GM12801 (cell line): ENCODE data around the gene EYA3.

Experiments used
- TF ChIP-seq, protein P1 (sequence below): IDR thresholded peaks from one replicate; pipeline ENCODE4 v1.5.1; 2011; ENCODE audit warnings: control low read depth; ENCODE audit not compliant: insufficient read length; ENCODE audit errors: extremely low read depth

EYA3 gene

DNA sequence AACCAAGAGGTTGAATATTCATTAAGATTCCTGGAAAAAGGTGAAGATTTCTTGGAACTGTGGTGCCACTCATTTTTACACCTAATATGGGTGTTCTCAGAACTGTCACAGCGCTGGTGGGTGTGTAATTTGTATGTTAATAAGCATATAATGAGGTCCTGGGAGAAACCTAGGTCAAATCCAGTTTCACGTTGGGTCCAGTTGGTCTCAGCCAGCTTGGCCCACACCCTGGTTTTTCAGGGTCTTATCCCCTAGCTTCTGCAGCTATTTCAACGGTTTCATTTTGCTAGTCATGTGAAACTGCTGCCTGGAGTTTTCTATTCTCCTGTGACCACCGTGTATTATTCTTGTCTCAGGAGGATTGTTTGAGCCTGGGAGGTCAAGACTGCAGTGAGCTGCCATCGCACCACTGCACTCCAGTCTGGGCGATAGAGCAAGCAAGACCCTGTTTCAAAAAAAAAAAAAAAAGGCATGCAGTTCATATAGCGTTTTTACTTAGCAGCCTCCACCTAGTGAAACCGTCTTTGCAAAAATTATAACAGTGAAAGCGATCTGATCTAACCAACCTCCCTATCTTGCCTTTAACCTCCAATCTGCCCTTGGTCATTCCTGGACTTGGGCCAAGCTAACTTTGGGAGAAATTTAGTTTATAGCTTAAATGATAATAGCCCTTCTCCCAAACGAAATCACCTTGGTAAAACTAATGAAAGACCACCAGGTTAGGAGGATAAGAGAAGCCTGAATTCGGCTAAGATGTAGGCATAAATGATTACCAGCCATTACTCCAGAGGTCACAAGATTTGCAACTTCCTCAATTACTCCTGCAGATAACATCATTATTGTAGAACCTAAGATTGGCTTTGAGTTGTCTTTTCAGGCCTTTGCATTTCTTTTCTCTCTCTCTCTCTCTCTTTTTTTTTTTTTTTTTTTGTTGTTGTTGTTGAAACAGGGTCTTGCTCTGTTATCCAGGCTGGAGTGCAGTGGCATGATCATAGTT lies 44.1 kb upstream of the EYA3 start:
- TF ChIP-seq, protein P1, sequence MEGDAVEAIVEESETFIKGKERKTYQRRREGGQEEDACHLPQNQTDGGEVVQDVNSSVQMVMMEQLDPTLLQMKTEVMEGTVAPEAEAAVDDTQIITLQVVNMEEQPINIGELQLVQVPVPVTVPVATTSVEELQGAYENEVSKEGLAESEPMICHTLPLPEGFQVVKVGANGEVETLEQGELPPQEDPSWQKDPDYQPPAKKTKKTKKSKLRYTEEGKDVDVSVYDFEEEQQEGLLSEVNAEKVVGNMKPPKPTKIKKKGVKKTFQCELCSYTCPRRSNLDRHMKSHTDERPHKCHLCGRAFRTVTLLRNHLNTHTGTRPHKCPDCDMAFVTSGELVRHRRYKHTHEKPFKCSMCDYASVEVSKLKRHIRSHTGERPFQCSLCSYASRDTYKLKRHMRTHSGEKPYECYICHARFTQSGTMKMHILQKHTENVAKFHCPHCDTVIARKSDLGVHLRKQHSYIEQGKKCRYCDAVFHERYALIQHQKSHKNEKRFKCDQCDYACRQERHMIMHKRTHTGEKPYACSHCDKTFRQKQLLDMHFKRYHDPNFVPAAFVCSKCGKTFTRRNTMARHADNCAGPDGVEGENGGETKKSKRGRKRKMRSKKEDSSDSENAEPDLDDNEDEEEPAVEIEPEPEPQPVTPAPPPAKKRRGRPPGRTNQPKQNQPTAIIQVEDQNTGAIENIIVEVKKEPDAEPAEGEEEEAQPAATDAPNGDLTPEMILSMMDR: no peak

GRCh38 chr1:28130901-28131300 lies 42.5 kb upstream of the EYA3 start:
- TF ChIP-seq, protein P1: no peak

- TF ChIP-seq, protein P1: no peak
These were observed 40.7 kb upstream of the EYA3 start for GRCh38 chr1:28129150-28129549.

DNA sequence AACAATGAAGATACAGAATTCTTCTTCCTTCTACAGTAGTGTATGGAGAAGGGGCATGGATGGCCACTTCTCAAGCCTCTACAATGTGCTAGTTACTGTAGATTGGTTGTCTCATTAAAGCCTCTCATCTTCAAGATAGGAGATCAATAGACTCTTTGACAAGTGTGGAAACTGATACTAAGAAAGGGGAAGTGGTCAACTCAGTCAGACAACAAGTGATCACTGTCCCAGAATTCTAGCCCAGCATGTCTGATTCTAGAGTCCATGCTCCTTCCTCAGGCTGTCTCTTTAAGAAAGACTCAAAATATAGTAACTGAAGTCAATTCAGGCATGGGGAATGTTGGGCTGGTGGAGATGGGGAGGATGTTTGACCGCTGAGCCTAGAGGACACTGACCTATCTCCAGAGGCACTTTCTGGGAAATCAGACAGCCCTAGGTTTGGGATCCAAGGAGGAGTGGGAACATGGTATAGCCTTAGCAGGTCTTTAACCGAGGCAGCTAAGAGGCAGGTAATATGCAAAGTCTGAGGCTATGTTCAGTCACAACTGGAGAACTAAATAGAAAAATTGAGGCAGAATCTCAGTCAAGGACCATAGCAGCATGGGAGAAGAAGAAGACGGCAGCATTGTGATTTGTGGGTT lies 39.3 kb upstream of the EYA3 start:
- TF ChIP-seq, protein P1: no peak

- TF ChIP-seq, protein P1: no peak
These were observed 38.5 kb upstream of the EYA3 start for GRCh38 chr1:28126783-28127490.

DNA sequence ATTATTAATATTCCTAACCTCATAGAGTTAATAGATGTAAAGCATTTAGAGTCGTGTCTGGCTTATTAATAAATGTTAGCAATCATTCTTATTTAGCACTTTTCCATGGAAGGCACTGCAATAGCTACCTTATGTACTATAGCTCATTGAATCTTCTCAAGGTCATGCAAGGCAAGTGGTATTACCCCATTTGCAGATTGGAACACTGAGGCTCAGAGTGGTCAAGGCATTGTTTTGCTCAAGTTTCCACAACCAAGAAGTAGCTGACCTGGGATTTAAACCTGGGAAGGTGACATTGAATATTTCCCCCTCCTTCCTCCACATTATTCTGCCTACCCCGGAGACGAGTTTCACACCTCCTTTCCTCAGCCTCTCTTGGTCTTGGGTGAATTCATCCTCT lies 37.8 kb upstream of the EYA3 start:
- TF ChIP-seq, protein P1: no peak

DNA sequence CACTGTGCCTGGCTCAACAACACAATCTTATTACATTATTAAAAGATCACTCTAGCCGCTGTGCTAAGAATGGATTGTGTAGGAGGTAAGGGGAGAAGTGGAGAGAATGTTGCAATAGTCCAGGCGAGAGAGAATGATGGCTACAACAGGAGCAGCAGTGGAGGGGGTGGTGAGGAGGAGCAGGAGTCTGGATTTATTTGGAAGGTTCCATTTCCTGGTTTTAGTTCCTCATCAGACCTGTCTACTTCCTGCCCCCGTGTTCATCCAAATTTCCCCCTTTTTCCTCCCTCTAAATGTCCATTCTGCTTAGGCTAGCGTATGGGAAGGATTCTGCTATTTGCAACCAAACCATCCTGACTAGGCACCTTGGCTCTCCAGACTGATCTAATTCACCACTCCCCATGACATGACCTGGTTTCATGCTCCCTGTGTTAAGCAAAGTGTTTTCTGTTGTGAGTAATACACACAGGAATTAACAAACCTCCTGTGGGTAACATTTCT lies 35.1 kb upstream of the EYA3 start:
- TF ChIP-seq, protein P1: no peak
